DOHH2 (cell line): ENCODE measurements around the gene CPEB1.

Experiments
- H3F3A ChIP-seq: fragments of 200-600 bp; sonication (generic), shearing (Covaris generic); 2 replicates; pipeline ENCODE4 v1.6.0; 2016; ENCODE audit warnings: antibody characterized with exemption, mild to moderate bottlenecking; ENCODE audit not compliant: control insufficient read depth, insufficient read depth
- H3K27ac ChIP-seq: fragments of 200-600 bp; sonication (generic); 2 replicates; pipeline ENCODE4 v1.5.1; 2014; ENCODE audit warnings: low read depth, mild to moderate bottlenecking, low read length, moderate library complexity
- H3K27me3 ChIP-seq: fragments of 200-600 bp; sonication (generic); 2 replicates; pipeline ENCODE4 v1.6.1; 2014; ENCODE audit warnings: mild to moderate bottlenecking, low read length, mixed read lengths; ENCODE audit not compliant: control insufficient read depth
- H3K36me3 ChIP-seq: fragments of 200-600 bp; sonication (generic); 2 replicates; pipeline ENCODE4 v1.6.1; 2014; ENCODE audit warnings: mild to moderate bottlenecking, low read length, moderate library complexity, mixed read lengths; ENCODE audit not compliant: control insufficient read depth
- H3K4me1 ChIP-seq: fragments of 200-600 bp; sonication (generic); 2 replicates; pipeline ENCODE4 v1.6.1; 2014; ENCODE audit warnings: mild to moderate bottlenecking, low read length, mixed read lengths; ENCODE audit not compliant: control insufficient read depth
- H3K4me2 ChIP-seq: fragments of 200-600 bp; sonication (generic); 2 replicates; pipeline ENCODE4 v1.6.0; 2014; ENCODE audit warnings: mild to moderate bottlenecking, low read length, moderate library complexity
- H3K4me3 ChIP-seq: fragments of 200-600 bp; sonication (generic); 2 replicates; pipeline ENCODE4 v1.5.1; 2014; ENCODE audit warnings: mild to moderate bottlenecking, low read length, mixed read lengths
- H3K79me2 ChIP-seq: fragments of 200-600 bp; sonication (generic); 2 replicates; pipeline ENCODE4 v1.6.1; 2014; ENCODE audit warnings: mild to moderate bottlenecking, low read length, mixed read lengths; ENCODE audit not compliant: control insufficient read depth
- H3K9me2 ChIP-seq: fragments of 200-600 bp; sonication (generic); replicated peaks from 2 replicates; pipeline ENCODE4 v1.6.1; 2014; ENCODE audit warnings: mild to moderate bottlenecking, low read length, mixed read lengths; ENCODE audit not compliant: control insufficient read depth
- H3K9me3 ChIP-seq: fragments of 200-600 bp; sonication (generic); 2 replicates; pipeline ENCODE4 v1.6.1; 2014; ENCODE audit warnings: antibody characterized with exemption, low read length, mixed read lengths; ENCODE audit not compliant: control insufficient read depth, insufficient read depth
- H4K20me1 ChIP-seq: fragments of 200-600 bp; sonication (generic); 2 replicates; pipeline ENCODE4 v1.6.0; 2014; ENCODE audit warnings: low read depth, mild to moderate bottlenecking, antibody characterized with exemption, low read length, moderate library complexity; ENCODE audit not compliant: control insufficient read depth, insufficient read depth
- CTCF ChIP-seq: fragments of 200-600 bp; sonication (generic); IDR thresholded peaks from one replicate; pipeline ENCODE4 v1.5.1; 2014; ENCODE audit warnings: antibody characterized with exemption, mild to moderate bottlenecking, low read depth, low read length; ENCODE audit not compliant: poor library complexity, severe bottlenecking
- EZH2phosphoT487 ChIP-seq: fragments of 200-600 bp; sonication (generic); IDR thresholded peaks from 2 replicates; pipeline ENCODE4 v1.6.1; 2017; ENCODE audit warnings: borderline replicate concordance, mild to moderate bottlenecking, antibody characterized with exemption, low read length, moderate library complexity, mixed read lengths

Gene CPEB1

DNA sequence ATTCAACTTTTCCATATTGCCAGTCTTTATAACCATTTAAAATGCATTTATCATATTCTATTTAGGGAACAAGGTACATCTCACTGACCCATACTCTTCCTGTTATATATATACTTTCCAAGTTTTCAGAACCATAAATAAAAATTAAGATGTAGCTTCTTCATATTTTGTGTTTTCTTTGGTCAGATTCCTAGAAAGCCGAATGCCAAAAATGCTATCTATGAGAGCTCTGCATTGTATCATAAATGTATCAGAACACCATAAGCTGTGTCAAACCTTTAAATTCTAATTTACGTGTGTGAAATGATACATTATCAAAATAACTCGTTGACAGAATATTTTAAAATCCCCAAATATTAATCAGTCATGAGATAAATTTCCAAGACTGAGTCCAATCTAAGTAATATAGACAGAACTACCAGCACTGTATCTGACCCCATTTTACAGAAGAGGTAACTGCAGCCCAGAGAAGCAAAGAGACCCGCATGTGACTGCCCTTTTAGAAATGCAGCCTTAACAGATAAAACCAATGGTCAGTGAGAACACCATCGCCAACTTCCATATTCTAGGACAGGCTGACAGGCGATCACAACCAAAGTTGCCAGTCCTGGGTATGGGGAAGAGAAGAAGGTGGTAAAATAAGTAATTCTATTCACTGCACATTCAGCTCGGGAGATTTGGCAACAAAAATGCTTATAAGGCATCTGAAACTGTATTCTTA is 90.7 kb downstream of the CPEB1 start:
- Histone ChIP-seq H3K9me3 (no peaks in the 10 kb centered on the region), H3K27me3 (peaks cover 43% of the 10 kb centered on the region), H3F3A (no peaks in the 10 kb centered on the region), H3K4me1 (no peaks in the 10 kb centered on the region), H4K20me1 (no peaks in the 10 kb centered on the region), H3K4me2 (no peak overlapping the region), H3K36me3 (no peaks in the 10 kb centered on the region), H3K9me2 (no peaks in the 10 kb centered on the region), H3K4me3 (no peak overlapping the region), H3K79me2 (no peaks in the 10 kb centered on the region), H3K27ac (no peak overlapping the region)
- TF ChIP-seq EZH2phosphoT487 (no peak), CTCF (no peak)

- H3K4me3 ChIP-seq = no peak overlapping the region
- no peak overlapping the region for H3K27ac ChIP-seq
- H3K4me2 ChIP-seq = no peak overlapping the region
- no peaks in the 10 kb centered on the region for H3K9me3 ChIP-seq
- no peaks in the 10 kb centered on the region for H3K4me1 ChIP-seq
- no peaks in the 10 kb centered on the region for H3K36me3 ChIP-seq
- no peaks in the 10 kb centered on the region for H3K9me2 ChIP-seq
- no peaks in the 10 kb centered on the region for H4K20me1 ChIP-seq
- TF ChIP-seq CTCF (no peak), EZH2phosphoT487 (no peak)
- no peaks in the 10 kb centered on the region for H3F3A ChIP-seq
- H3K79me2 ChIP-seq = no peaks in the 10 kb centered on the region
- peaks cover 46% of the 10 kb centered on the region for H3K27me3 ChIP-seq
Measured at GRCh38 chr15:82554849-82555248, 92.3 kb downstream of the CPEB1 start.

- TF ChIP-seq EZH2phosphoT487 (no peak), CTCF (no peak)
- no peaks in the 10 kb centered on the region for H3F3A ChIP-seq
- H3K4me1 ChIP-seq = no peaks in the 10 kb centered on the region
- no peak overlapping the region for H3K27ac ChIP-seq
- H4K20me1 ChIP-seq = no peaks in the 10 kb centered on the region
- H3K9me2 ChIP-seq = no peaks in the 10 kb centered on the region
- H3K4me3 ChIP-seq = no peak overlapping the region
- H3K36me3 ChIP-seq = no peaks in the 10 kb centered on the region
- H3K4me2 ChIP-seq = no peak overlapping the region
- no peaks in the 10 kb centered on the region for H3K79me2 ChIP-seq
- no peaks in the 10 kb centered on the region for H3K9me3 ChIP-seq
- H3K27me3 ChIP-seq = peaks cover 46% of the 10 kb centered on the region
Measured at GRCh38 chr15:82554351-82554750, 92.8 kb downstream of the CPEB1 start.
